AG08395 (cell line): ENCODE results near the gene TK2.
"Not testable (repeated sequence)": the region's sequence is repeated elsewhere in the genome, so short reads cannot be mapped to it uniquely, and the experiment has no call there.

Experiments
- DNase-seq: peaks from one replicate; pipeline ENCODE4 v3.0.0; 2012; ENCODE audit warnings: mixed read lengths, low spot score

The TK2 gene

GRCh38 chr16:66466636-66467035 lies 83.3 kb downstream of the TK2 start:
- DNase-seq, result not testable (repeated sequence)

DNA sequence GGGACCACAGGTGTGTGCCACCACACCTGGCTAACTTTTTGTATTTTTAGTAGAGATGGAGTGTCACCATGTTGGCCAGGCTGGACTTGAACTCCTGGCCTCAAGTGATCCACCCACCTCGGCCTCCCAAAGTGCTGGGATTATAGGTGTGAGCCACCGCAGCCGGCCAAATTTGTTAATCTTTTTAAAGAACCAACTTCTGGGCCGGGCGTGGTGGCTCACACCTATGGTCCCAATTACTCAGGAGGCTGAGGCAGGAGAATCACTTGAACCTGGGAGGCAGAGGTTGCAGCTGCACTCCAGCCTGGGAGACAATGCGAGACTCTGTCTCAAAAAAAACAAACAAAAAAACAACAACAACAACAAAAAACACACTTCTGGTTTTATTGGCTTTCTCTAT lies 84.0 kb downstream of the TK2 start:
- DNase-seq, result not testable (repeated sequence)

DNA sequence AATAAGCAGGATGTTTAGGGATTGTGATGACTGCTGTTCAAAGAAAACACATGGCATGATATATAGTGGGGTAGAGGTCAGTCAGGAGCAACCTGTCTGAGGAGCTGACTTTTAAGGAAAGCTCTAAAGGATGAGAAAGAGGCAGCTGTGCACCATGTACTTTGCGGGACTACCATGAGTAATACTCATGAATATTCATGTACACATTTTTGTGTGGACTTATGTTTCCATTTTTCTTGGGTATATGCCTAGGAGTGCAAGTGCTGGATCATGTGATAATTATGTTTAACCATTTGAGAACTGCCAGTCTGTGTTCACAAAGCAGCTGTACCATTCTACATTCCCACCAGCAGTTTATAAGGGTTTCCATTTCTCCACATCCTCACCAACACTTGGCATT lies 87.0 kb downstream of the TK2 start:
- DNase-seq, result no peak

DNA sequence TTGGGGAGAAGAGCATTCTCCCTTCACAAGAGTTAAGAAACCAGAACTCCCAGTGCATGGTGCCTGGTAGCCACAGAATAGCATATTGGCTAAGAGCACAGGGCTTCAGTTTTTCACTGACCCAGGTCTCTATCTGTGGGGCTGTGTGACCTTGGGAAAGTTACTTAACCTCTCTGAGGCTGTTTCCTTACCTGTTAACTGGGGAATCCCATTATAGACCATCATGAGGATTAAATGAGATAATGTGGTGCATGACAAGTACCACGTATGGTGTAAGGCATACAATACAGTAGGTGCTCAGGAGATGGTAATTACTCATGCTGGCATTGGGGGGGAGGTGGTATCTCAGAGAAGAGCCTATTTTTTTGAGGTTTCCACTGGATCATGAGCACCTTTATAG lies 89.2 kb downstream of the TK2 start:
- DNase-seq, result no peak

- DNase-seq, result peak; percentile 33
These were observed 90.0 kb downstream of the TK2 start for GRCh38 chr16:66459878-66460277.

GRCh38 chr16:66458853-66459252 lies 91.1 kb downstream of the TK2 start:
- no peak for DNase-seq

- no peak for DNase-seq
These were observed 91.6 kb downstream of the TK2 start for GRCh38 chr16:66458292-66458691.
